Esophagus muscularis mucosa (tissue), 4 donors: Measurements from ENCODE around the gene KRT73. TPM values are rescaled to one million over a fixed set of nuclear protein-coding genes. Genes with fewer than 3 reads are reported as not detected.

Experiments
- DNase-seq: peaks from one replicate; pipeline ENCODE4 v3.0.0-alpha.2; 2017; ENCODE audit errors: extremely low spot score
- H3K27ac ChIP-seq, 4 donors: fragments of 200-600 bp; sonication (generic); replicated peaks in 1 of 4; 1 replicate in 3 of 4; 2 replicates in 1 of 4; pipeline ENCODE4 v1.5.1; 2016 to 2019; ENCODE audit warnings: mild to moderate bottlenecking in 1 of 4
- H3K27me3 ChIP-seq, 4 donors: fragments of 200-600 bp; sonication (generic); one replicate each; pipeline versions ENCODE4 v1.5.1 to v1.6.0; 2016 to 2019
- H3K36me3 ChIP-seq, 4 donors: fragments of 200-600 bp; sonication (generic); one replicate each; pipeline ENCODE4 v1.5.1; 2016 to 2019
- H3K4me1 ChIP-seq, 4 donors: fragments of 200-600 bp; sonication (generic); one replicate each; pipeline ENCODE4 v1.5.1; 2016 to 2019
- H3K4me3 ChIP-seq, 4 donors: fragments of 200-600 bp; sonication (generic); 1 replicate in 2 of 4; 2 replicates in 2 of 4; pipeline ENCODE4 v1.5.1; 2016 to 2019; ENCODE audit warnings: mild to moderate bottlenecking in 4 of 4, moderate library complexity in 1 of 4
- H3K9me3 ChIP-seq, 4 donors: fragments of 200-600 bp; sonication (generic); 1 replicate in 3 of 4; 2 replicates in 1 of 4; pipeline ENCODE4 v1.5.1; 2016 to 2019
- EP300 ChIP-seq: sonication (generic); formaldehyde crosslinking; IDR thresholded peaks from one replicate; pipeline ENCODE4 v1.6.1; 2017; ENCODE audit warnings: antibody characterized with exemption
- POLR2A ChIP-seq: fragments of 450-650 bp; IDR thresholded peaks from one replicate; pipeline ENCODE4 v1.6.1; 2017; ENCODE audit warnings: antibody characterized with exemption, moderate library complexity, mild to moderate bottlenecking, low read depth
- POLR2AphosphoS5 ChIP-seq, 2 donors: sonication (generic); formaldehyde crosslinking; IDR thresholded peaks; one replicate each; pipeline ENCODE4 v1.6.1; 2017; ENCODE audit warnings: antibody characterized with exemption in 2 of 2
- WGBS: methylation state at CpG from one replicate; pipeline ENCODE4 v1.1.5; 2018; 5-methylcytosine and 5-hydroxymethylcytosine counted together
- intact Hi-C: fragments of 100-400 bp; cut with DNase I; formaldehyde crosslinking; loops from one replicate; pipeline ENCODE4 v1.15.1; 2023
- total RNA-seq, 4 donors: library from RNA; depleted of rRNA; stranded (reverse); fragments of >200 nt; gene quantifications; one replicate each; pipeline versions ENCODE4 v1.1.0 to v1.2.1, GENCODE V29; 2016
- TF ChIP-seq, protein P1 (sequence below), 3 experiments: fragments of 200-600 bp in 2 of 3; fragments of 450-650 bp in 1 of 3; sonication (generic) in 2 of 3; IDR thresholded peaks; one replicate each; pipeline ENCODE4 v1.5.1; 2017 to 2019; ENCODE audit warnings: antibody characterized with exemption in 3 of 3, mild to moderate bottlenecking in 2 of 3, moderate library complexity in 1 of 3

KRT73 gene
- total RNA-seq, 4 donors from 2014 or later = not detected

DNA sequence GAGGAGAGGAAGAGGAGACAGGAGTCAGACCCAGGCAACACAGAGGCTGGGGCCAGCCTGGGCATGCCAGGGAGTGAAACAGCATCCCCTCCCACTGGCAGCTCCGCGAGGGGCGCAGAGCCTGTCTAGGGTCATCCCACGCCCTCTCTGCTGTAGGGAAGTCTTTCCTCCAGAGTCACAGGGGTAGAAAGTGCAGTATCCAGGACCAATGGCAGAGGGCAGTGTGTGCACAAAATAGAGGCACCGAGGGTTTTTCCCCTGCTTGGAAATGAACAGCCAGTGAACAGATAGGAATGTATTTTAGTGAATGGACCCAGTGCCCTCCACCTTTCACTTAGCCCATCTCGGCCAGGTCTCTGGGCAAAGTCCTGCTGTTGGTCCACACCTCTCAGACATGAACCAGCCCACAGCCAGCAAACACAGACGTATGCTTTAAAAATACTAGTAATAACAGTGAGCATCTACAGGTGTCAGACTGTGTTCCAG lies 35.3 kb downstream of the KRT73 start:
- H3K4me3 ChIP-seq = no peak overlapping the region
- no peaks in the 10 kb centered on the region for H3K9me3 ChIP-seq
- DNase-seq = no peak
- no peaks in the 10 kb centered on the region for H3K36me3 ChIP-seq
- intact Hi-C loops = loop anchor here (1.0 to 10.0 kb wide), 2 partner anchors 297 to 428 kb away; no protein-coding TSS in a partner anchor
- H3K27me3 ChIP-seq = peaks cover 0 to 7% (median 0%) of the 10 kb centered on the region in 4 donors
- H3K27ac ChIP-seq = no peak overlapping the region
- WGBS = 11% methylated on average over 7 of the region's 7 CpGs
- TF ChIP-seq POLR2A (no peak), POLR2AphosphoS5 (IDR thresholded peaks at IDR 0.05) (no peak), EP300 (no peak)
- TF ChIP-seq, protein P1, sequence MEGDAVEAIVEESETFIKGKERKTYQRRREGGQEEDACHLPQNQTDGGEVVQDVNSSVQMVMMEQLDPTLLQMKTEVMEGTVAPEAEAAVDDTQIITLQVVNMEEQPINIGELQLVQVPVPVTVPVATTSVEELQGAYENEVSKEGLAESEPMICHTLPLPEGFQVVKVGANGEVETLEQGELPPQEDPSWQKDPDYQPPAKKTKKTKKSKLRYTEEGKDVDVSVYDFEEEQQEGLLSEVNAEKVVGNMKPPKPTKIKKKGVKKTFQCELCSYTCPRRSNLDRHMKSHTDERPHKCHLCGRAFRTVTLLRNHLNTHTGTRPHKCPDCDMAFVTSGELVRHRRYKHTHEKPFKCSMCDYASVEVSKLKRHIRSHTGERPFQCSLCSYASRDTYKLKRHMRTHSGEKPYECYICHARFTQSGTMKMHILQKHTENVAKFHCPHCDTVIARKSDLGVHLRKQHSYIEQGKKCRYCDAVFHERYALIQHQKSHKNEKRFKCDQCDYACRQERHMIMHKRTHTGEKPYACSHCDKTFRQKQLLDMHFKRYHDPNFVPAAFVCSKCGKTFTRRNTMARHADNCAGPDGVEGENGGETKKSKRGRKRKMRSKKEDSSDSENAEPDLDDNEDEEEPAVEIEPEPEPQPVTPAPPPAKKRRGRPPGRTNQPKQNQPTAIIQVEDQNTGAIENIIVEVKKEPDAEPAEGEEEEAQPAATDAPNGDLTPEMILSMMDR (IDR thresholded peaks at IDR 0.05) = peak; percentile 71 to 84 (median 71)
- no peaks in the 10 kb centered on the region for H3K4me1 ChIP-seq

- intact Hi-C loops = loop anchor here (10.0 kb wide), 1 partner anchor 428 kb away; no protein-coding TSS in a partner anchor
- 76% methylated on average over 2 of the region's 2 CpGs for WGBS
- H3K27me3 ChIP-seq = peaks cover 0 to 7% (median 0%) of the 10 kb centered on the region in 4 donors
These were observed 35.9 kb downstream of the KRT73 start for GRCh38 chr12:52582486-52582885.

GRCh38 chr12:52581481-52581880 lies 36.9 kb downstream of the KRT73 start:
- no peak for DNase-seq
- intact Hi-C loops = loop anchor here (10.0 kb wide), 1 partner anchor 427 kb away; no protein-coding TSS in a partner anchor
- no peak overlapping the region for H3K27ac ChIP-seq
- no peaks in the 10 kb centered on the region for H3K9me3 ChIP-seq
- 66% methylated on average over 6 of the region's 6 CpGs for WGBS
- no peaks in the 10 kb centered on the region for H3K36me3 ChIP-seq
- H3K4me3 ChIP-seq = no peak overlapping the region
- no peaks in the 10 kb centered on the region for H3K4me1 ChIP-seq
- H3K27me3 ChIP-seq = peaks cover 0 to 7% (median 0%) of the 10 kb centered on the region in 4 donors
- no peak for TF ChIP-seq POLR2A
- no peak for TF ChIP-seq EP300
- TF ChIP-seq POLR2AphosphoS5 (IDR thresholded peaks at IDR 0.05) = no peak
- TF ChIP-seq, protein P1 (IDR thresholded peaks at IDR 0.05) = no peak

More at GRCh38 chr12:52582486-52582885, 35.9 kb downstream of the KRT73 start:
- Histone ChIP-seq H3K36me3 (no peaks in the 10 kb centered on the region), H3K27ac (no peak overlapping the region), H3K9me3 (no peaks in the 10 kb centered on the region), H3K4me3 (no peak overlapping the region), H3K4me1 (no peaks in the 10 kb centered on the region)
- no peak for DNase-seq
- TF ChIP-seq EP300 (no peak), POLR2A (no peak), POLR2AphosphoS5 (IDR thresholded peaks at IDR 0.05) (no peak)
- TF ChIP-seq, protein P1 (IDR thresholded peaks at IDR 0.05) = no peak

GRCh38 chr12:52581066-52581465 lies 37.3 kb downstream of the KRT73 start:
- no peak for DNase-seq
- Histone ChIP-seq H3K36me3 (no peaks in the 10 kb centered on the region), H3K4me1 (no peaks in the 10 kb centered on the region), H3K9me3 (no peaks in the 10 kb centered on the region), H3K27me3 (peaks cover 0 to 7% (median 0%) of the 10 kb centered on the region in 4 donors), H3K27ac (no peak overlapping the region), H3K4me3 (no peak overlapping the region)
- intact Hi-C loops = loop anchor here (10.0 kb wide), 1 partner anchor 426 kb away; no protein-coding TSS in a partner anchor
- 90% methylated on average over 7 of the region's 7 CpGs for WGBS
- TF ChIP-seq POLR2AphosphoS5 (IDR thresholded peaks at IDR 0.05) = no peak
- TF ChIP-seq POLR2A = no peak
- TF ChIP-seq, protein P1 (IDR thresholded peaks at IDR 0.05) = no peak
- TF ChIP-seq EP300 = no peak

DNA sequence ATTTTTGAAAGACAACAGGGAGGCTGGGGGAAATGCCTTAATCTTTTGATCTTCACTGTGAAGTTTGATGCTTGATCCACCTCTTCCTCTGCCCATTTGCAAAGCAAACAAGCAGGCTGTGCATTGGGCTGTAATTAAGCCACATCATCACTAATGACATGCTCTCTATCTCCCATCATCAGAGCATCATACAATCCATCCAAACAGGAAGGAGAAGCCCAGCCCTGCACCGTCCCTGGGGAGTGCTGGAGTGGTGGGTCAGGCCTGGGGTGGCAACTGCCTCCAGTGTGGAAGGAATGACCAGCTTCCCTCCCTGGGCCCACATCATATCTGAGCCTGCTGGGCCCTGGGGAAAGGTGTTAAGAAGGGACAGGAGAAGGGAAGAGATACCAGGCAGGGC lies 37.9 kb downstream of the KRT73 start:
- DNase-seq = no peak
- Histone ChIP-seq H3K4me1 (no peaks in the 10 kb centered on the region), H3K27ac (no peak overlapping the region), H3K27me3 (peaks cover 0 to 7% (median 0%) of the 10 kb centered on the region in 4 donors), H3K9me3 (no peaks in the 10 kb centered on the region), H3K4me3 (no peak overlapping the region), H3K36me3 (no peaks in the 10 kb centered on the region)
- WGBS = 67% methylated on average over 1 of the region's 1 CpG
- TF ChIP-seq POLR2A (no peak), POLR2AphosphoS5 (IDR thresholded peaks at IDR 0.05) (no peak), EP300 (no peak)
- TF ChIP-seq, protein P1 (IDR thresholded peaks at IDR 0.05) = no peak
- intact Hi-C loops = loop anchor here (10.0 kb wide), 1 partner anchor 426 kb away; no protein-coding TSS in a partner anchor
